HG03565 (cell line): Measurements from ENCODE around the gene B4GALT1.
A peak's percentile ranks its signal among the peaks of the same experiment; 100 is the strongest.
"Not testable (repeated sequence)": the region's sequence is repeated elsewhere in the genome, so short reads cannot be mapped to it uniquely, and the experiment has no call there.

Experiments used
- ATAC-seq: cut with Tn5 transposase; IDR thresholded peaks from one replicate; pipeline ENCODE4 v1.9.1; 2021; ENCODE audit warnings: mild to moderate bottlenecking, moderate library complexity; ENCODE audit not compliant: unreplicated experiment

Gene B4GALT1

GRCh38 chr9:33163433-33164137 lies 3.6 kb downstream of the B4GALT1 start:
- no peak for ATAC-seq

DNA sequence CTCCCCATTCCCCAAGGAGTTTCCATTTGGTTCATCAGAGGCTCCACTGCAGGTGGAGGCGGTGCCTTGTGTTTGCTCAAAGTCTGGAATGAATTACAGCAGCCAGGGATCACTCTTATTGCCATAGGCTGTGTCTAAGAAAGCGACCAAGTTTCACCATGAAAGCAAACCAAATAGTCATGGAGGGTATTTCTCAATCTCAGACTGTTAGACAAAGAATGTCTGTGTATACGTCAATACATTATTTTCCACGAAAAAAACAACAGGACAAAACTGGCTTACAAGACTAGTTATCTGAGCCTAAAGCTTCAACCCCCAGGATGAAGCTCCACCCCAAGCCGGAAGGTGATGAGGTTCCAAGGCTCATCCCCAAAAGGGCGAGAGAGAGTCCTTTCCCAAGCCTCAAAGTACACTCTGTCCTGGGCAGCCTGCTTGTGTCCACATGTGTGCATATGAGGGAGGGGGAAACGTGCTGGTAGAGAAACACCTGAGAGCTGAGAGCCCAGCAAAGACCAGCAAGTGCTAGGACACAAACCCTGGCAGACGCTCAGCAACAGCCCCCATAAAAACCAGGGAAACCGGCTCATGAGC lies 4.3 kb downstream of the B4GALT1 start:
- ATAC-seq = no peak

DNA sequence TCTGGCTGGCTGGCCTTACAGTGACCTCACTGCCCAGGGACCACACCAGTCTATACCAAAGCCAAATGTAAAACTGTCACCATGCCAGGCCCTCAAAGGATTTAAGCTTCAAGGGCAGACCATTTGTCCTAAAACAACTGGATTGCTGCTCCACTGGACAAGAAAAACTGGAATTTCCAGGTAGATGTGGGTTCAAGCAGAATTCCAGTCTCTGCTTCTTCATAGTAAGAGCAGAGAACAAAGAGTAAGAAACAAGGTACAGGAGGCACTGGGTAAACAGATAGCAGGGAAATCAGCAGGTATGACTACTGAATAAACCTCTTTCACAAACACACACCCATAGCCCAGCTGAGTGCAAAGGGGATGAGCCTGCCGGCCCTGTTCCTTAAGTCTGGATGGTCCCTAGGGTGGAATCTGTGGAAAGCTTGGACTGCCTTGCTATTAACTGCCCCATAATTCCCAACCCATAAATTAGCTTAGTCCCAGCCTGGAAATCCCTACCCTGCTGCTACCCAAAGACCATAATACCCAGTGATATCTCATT lies 5.5 kb downstream of the B4GALT1 start:
- ATAC-seq = no peak

DNA sequence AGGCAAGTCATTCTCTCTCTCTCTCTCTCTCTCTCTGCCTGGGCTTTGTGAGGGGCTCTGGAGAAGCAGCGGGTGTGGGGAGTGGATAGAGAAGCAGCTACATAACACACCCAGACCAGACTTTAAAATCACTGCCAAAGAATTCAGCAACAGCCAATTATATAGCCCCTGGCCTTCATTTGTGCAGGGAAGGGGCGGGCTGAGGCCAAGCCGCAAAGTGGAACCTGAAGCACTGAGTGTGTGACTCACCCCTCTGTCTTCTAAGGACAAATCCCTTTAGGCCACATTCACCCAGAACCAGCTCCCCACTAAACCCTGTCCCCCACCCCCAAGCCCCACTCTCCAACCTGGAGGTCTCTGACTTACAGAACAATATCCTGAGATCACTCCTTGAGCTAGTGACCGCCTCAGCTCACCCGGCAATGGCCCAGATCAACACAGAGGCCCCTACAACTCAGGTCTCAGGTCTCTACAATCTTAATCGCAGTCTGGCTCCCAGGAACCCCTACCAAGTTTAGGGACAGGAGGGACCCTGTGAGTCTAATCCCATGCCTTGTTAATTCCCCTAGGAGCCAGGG lies 6.0 kb downstream of the B4GALT1 start:
- no peak for ATAC-seq

DNA sequence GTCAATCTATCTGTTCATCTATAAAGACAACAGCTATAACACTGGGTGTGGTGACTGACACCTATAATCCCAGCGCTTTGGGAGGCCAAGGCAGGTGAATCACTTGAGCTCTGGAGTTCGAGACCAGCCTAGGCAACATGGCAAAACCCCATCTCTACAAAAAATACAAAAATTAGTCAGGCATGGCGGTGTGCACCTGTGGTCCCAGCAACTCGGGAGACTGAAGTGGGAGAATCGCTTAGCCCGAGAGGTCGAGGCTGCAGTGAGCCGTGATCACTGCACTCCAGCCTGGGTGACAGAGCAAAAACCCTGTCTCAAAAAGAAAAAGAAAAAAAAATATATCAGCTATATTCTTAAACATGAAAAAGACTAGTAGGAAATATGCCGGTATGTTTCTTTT lies 6.7 kb downstream of the B4GALT1 start:
- not testable (repeated sequence) for ATAC-seq

DNA sequence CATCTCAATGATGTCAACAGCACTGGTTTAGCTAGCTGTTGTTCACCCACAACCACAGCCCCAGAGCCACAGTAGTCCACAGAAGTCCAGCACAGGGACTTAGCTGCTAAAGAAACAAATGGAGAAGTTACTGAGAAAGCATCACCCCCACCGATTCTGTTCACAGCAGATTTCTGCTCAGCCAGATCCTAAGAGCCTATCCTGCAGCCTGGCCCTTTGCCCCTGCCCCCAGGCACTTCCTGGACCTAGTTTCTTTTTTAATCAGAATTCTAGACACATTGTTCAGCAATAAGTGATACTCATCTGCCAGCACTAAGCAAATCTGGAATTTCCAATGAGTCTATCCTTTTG lies 7.4 kb downstream of the B4GALT1 start:
- ATAC-seq = peak; percentile 19

DNA sequence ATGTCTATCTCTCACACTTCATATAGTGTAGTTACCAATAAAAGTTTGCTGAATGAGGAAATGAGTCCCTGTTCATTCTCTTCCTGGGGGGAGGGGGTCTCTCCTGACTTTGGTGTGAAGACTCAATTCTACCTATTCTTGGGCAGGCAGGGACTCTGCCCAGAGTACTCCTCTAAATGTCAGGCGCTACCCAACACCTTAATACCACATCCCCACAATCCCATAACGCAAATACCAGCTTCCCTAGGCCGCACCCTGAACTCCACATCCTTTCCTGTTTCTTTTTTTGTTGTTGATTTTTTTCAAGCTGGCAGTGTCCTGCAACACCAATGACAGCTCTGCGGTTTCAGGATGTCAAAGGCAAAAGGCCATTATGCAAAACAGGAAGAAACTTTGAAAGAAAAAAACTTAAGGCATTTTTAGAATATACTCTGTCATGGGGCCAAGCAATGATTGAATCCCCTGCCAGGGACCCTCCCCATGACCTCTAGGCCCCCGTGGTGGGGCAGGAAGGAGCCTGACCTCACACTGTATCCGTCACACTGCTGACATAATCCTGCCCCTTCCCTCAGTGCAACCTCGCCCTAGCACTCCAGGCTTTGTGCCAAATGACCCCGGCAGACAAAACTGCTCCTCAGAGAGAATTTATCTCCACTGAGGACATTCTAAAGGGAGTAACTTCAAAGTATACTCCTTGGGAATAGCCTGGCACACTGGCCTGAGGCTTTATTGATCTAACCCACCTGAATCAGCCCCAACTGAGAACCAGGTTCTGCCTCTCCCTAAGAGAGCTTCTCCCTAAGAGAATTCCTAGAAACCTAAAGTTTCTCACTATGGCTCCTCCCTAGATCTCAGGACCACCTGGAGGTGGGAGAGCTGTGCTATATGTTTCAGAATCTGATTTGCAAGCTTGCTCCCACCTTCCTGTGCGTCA lies 8.0 kb downstream of the B4GALT1 start:
- ATAC-seq = no peak

- ATAC-seq = no peak
Observed at GRCh38 chr9:33157960-33158842, 8.9 kb downstream of the B4GALT1 start.

DNA sequence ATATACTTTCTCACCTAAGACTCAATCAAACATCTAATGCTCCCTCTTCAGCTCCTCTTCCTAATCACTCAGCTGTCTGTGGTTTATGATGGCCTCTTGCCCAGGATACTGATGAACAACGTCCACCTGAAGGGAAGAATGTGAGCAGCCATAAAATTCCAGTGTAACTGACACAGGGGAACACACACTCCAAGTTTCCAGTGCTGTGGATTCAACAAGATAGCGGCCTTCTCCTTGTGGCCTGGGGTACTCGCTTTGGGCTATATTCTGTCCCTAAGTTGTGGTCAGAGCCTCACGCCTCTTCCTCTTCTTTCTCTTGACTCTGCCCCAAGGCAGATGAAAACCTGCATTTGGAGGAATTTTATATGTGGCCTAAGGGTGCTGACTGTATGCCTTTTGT lies 11.7 kb downstream of the B4GALT1 start:
- ATAC-seq = no peak

DNA sequence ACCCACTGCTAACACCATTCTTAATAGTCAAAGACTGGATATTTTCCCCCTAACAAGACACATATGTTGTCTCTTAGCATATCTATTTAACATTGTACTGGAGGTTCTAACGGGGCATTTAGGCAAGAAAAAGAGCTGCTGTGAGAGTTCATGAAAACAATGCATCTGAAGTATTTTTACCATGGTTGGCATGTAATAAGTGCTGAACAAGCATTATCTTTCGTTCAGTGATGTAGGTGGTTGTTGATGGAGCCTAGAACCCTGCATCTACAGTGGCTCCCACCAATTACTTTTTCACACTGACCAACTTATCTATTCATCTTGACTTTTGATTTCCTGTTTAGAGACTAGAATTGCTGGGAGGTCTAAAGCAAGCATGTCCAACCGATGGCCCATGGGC lies 12.8 kb downstream of the B4GALT1 start:
- ATAC-seq = no peak

DNA sequence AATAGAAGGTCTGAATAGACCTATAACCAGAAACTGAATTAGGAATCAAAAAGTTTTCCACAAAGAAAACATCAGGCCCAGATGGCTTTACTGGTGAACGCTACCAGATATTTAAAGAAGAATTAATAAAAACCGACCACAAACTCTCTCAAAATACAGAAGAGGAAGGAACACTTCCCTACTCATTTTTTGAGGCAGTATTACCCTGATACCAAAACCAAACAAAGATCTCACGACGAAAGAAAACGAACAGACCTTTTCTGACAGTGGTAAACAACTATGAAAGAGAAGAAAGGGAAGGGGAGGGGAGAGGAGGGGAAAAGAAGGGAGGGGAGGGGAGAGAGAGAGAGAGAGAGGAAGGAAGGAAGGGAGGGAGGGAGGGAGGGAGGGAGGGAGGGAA lies 13.5 kb downstream of the B4GALT1 start:
- ATAC-seq = no peak

GRCh38 chr9:33153001-33153400 lies 14.1 kb downstream of the B4GALT1 start:
- no peak for ATAC-seq

DNA sequence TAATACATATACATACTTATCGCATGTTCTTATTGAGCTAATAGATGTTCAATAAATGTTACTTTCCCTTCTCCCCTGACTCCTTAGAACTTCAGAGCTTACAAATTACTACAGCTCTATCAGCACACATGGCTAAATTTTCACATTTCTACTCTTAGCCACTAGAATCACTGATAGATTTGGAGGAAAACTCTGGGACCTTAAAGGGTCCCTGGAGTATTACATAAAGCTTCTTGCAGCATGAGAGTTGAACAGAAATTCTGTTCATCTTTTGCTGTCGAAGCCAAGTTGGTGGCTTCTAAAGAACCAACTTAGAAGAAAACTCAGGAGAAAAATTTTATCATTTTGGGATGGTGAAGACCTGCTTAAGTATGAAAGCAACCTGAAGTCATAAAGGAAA lies 15.5 kb downstream of the B4GALT1 start:
- no peak for ATAC-seq

- ATAC-seq = no peak
Observed at GRCh38 chr9:33151007-33151557, 16.1 kb downstream of the B4GALT1 start.

DNA sequence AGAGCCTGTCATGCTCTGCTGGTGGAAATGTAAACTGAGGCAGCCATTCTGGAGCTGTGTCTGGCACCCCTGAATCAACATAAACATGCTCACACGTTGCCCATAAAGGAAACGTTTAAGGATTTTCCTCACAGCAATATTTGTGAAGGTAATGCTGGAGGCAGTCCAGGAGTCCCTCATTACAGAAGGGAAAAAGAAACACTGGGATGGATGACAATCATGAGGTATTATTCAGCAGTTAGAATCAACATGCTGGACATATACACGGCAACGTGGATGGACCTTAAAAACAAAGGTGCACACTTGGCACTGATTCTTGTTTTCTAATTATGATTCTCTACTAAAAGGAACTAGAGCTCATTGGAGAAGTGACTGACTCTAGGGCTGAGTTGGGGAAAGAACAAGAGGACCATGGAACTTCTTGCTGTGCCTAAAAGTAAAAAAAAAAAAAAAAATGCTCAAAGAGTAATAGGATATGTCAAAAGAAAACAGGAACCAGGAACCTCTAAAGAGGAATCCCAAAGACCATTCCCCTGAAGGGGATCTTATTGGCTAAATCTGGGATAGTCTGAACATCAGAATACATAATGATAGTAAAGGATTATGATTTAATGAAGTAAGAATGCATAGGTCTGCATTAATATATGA lies 18.6 kb downstream of the B4GALT1 start:
- no peak for ATAC-seq

DNA sequence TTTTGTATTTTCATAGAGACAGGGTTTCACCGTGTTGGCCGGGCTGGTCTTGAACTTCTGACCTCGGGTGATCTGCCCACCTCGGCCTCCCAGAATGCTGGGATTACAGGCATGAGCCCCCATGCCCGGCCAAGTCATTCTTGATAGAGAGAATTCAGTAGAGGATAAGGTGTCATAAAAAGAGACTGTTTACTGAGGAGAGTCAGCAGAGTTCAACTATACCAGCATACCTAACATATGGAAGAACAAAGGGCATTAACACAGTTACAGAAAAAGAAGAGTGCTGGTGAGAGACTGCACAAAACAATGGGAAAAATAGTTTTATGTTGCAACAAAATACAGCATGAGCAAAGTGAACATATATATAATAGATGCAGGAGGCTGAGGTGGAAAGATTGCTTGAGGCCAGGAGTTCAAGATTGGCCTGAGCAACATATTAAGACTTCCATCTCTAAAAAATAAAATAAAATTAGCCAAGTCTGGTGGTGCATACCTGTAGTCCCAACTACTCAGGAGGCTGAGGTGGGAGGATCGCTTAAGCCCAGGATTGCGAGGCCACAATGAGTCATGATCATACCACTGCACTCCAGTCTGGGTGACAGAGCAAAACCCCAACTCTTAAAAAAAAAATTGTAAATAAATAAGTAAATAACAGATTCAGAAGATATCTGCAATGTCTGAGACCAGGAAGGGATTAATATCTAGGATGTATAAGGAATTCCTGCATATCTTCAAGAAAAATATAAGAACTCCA lies 19.5 kb downstream of the B4GALT1 start:
- ATAC-seq = no peak

DNA sequence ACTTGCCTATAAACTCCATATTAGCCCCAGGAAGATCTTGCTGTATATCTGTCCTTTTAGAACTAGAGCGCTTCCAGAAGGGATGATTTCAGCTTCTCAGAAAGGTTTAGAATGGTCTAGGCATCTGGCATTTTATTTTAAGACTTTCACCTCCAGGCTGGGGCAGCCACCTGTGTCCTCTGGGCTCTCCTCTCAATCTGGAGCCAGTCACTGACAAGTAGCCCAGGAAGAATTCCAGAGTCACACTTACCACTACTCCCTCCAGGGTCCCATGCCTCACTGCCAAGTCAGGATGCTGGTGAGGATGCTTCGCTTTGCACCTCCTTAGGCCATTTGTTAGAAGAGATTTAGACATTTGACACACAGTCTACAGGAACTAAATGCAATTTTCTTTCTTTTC lies 20.8 kb downstream of the B4GALT1 start:
- no peak for ATAC-seq

DNA sequence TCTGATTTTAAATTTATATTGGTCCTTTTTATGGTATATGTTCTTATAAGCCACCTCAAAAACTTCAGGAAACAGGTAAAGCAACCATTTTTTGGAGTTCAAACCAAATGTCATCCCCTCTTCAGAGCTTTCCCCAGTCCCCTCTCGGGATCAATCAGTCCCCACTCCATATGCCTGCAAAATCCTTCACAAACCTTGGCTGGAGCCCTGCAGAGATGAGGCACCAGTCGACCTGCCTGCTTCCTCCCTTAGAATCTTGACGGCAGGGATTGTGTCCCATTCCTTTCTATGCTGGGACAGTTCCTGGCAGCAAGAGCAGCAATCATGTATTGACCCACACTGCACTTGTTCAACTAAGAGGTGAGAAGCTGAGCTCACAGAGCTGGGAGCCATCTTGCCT lies 22.6 kb downstream of the B4GALT1 start:
- no peak for ATAC-seq

GRCh38 chr9:33143241-33143661 lies 23.9 kb downstream of the B4GALT1 start:
- no peak for ATAC-seq
